ENCODE measurements around the gene TNS1.
A peak's percentile ranks its signal among the peaks of the same experiment; 100 is the strongest.
"Not testable (repeated sequence)": the region's sequence is repeated elsewhere in the genome, so short reads cannot be mapped to it uniquely, and the experiment has no call there.

TNS1 gene

GRCh38 chr2:217787160-217787877, 215.5 kb downstream of the TNS1 start:
- Histone ChIP-seq H3K27ac (replicated peaks) (no peak overlapping the region), H3K4me3 (replicated peaks; ENCODE audit: insufficient read depth, low read length) (no peak overlapping the region), H3K27me3 (ENCODE audit: insufficient read depth, poor library complexity, severe bottlenecking) (no peaks in the 10 kb centered on the region)
- no peak for TF ChIP-seq GABPA (IDR thresholded peaks at IDR 0.05; ENCODE audit: low read depth)
- TF ChIP-seq REST (IDR thresholded peaks at IDR 0.05; ENCODE audit: insufficient replicate concordance, low read depth), result no peak
- TF ChIP-seq CTCF (IDR thresholded peaks at IDR 0.05; ENCODE audit: insufficient read depth, low read length), result no peak
- no peak for DNase-seq (ENCODE audit: low read depth in 1 of 2, low spot score in 1 of 2)

- H3K27ac ChIP-seq (replicated peaks); DNase-seq (ENCODE audit: low read depth in 1 of 2, low spot score in 1 of 2); H3K4me3 ChIP-seq (replicated peaks; ENCODE audit: insufficient read depth, low read length); H3K27me3 ChIP-seq (ENCODE audit: insufficient read depth, poor library complexity, severe bottlenecking): not testable (repeated sequence)
Observed at GRCh38 chr2:217786560-217786959, 216.2 kb downstream of the TNS1 start.

GRCh38 chr2:217785544-217786045, 217.2 kb downstream of the TNS1 start:
- no peak overlapping the region for H3K4me3 ChIP-seq (replicated peaks; ENCODE audit: insufficient read depth, low read length)
- peak; percentile 92 for TF ChIP-seq SPI1 (IDR thresholded peaks at IDR 0.05; ENCODE audit: borderline replicate concordance, low read depth)
- peak; percentile 99 for TF ChIP-seq CTCF (IDR thresholded peaks at IDR 0.05; ENCODE audit: insufficient read depth, low read length)
- no peak for TF ChIP-seq POLR2AphosphoS5 (IDR thresholded peaks at IDR 0.05; ENCODE audit: low read depth)
- TF ChIP-seq REST (IDR thresholded peaks at IDR 0.05; ENCODE audit: insufficient replicate concordance, low read depth), result no peak
- no peak for TF ChIP-seq GABPA (IDR thresholded peaks at IDR 0.05; ENCODE audit: low read depth)
- peak; percentile 41 to 63 for DNase-seq (ENCODE audit: low read depth in 1 of 2, low spot score in 1 of 2)
- H3K27ac ChIP-seq (replicated peaks), result no peak overlapping the region
- no peaks in the 10 kb centered on the region for H3K27me3 ChIP-seq (ENCODE audit: insufficient read depth, poor library complexity, severe bottlenecking)

GRCh38 chr2:217784996-217785543, 217.7 kb downstream of the TNS1 start:
- H3K4me3 ChIP-seq (replicated peaks; ENCODE audit: insufficient read depth, low read length), result no peak overlapping the region
- TF ChIP-seq GABPA (IDR thresholded peaks at IDR 0.05; ENCODE audit: low read depth) (no peak), CTCF (IDR thresholded peaks at IDR 0.05; ENCODE audit: insufficient read depth, low read length) (no peak), POLR2AphosphoS5 (IDR thresholded peaks at IDR 0.05; ENCODE audit: low read depth) (no peak), SPI1 (IDR thresholded peaks at IDR 0.05; ENCODE audit: borderline replicate concordance, low read depth) (no peak), REST (IDR thresholded peaks at IDR 0.05; ENCODE audit: insufficient replicate concordance, low read depth) (no peak)
- DNase-seq (ENCODE audit: low read depth in 1 of 2, low spot score in 1 of 2), result no peak
- no peak overlapping the region for H3K27ac ChIP-seq (replicated peaks)
- no peaks in the 10 kb centered on the region for H3K27me3 ChIP-seq (ENCODE audit: insufficient read depth, poor library complexity, severe bottlenecking)
